Transverse colon (tissue), 3 donors: ENCODE results near the gene PTPRE.

Source experiments
- EP300 ChIP-seq: sonication (generic); formaldehyde crosslinking; IDR thresholded peaks from one replicate; pipeline ENCODE4 v1.6.1; 2017; ENCODE audit warnings: antibody characterized with exemption, low read depth
- TF ChIP-seq, protein P1 (sequence below), 5 experiments: fragments of 200-600 bp in 3 of 5; fragments of 450-650 bp in 2 of 5; sonication (generic) in 3 of 5; IDR thresholded peaks; 1 replicate in 2 of 5; 2 replicates in 3 of 5; pipeline ENCODE4 v1.5.1; 2016 to 2017; ENCODE audit warnings: antibody characterized with exemption in 5 of 5, inconsistent platforms in 3 of 5, mild to moderate bottlenecking in 2 of 5, moderate library complexity in 1 of 5

DNA sequence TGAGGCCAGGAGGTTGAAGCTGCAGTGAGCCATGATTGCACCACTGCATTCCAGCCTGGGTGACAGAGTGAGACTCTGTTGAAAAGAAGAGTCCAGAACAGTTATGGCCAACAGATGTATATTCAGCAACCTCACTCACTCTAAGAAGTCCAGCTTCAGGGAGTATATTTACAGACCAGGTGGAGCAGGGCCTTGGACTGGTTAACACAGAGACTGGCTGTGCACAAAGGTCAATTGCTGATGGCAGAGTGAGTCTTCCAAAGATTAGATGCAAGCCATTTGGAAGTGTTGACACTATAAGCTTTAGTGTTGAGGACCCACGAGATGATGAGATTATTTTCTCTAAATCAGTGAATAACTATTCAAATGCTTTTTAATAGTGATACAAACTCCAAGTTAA is 39.1 kb upstream of the PTPRE start:
- TF ChIP-seq, protein P1, sequence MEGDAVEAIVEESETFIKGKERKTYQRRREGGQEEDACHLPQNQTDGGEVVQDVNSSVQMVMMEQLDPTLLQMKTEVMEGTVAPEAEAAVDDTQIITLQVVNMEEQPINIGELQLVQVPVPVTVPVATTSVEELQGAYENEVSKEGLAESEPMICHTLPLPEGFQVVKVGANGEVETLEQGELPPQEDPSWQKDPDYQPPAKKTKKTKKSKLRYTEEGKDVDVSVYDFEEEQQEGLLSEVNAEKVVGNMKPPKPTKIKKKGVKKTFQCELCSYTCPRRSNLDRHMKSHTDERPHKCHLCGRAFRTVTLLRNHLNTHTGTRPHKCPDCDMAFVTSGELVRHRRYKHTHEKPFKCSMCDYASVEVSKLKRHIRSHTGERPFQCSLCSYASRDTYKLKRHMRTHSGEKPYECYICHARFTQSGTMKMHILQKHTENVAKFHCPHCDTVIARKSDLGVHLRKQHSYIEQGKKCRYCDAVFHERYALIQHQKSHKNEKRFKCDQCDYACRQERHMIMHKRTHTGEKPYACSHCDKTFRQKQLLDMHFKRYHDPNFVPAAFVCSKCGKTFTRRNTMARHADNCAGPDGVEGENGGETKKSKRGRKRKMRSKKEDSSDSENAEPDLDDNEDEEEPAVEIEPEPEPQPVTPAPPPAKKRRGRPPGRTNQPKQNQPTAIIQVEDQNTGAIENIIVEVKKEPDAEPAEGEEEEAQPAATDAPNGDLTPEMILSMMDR (IDR thresholded peaks at IDR 0.05): no peak
- no peak for TF ChIP-seq EP300
